HG02610 (cell line): ENCODE data around the gene COLGALT1.
"Not testable (repeated sequence)": the region's sequence is repeated elsewhere in the genome, so short reads cannot be mapped to it uniquely, and the experiment has no call there.

Experiments
- ATAC-seq: cut with Tn5 transposase; IDR thresholded peaks from one replicate; pipeline ENCODE4 v1.9.1; 2021; ENCODE audit warnings: mild to moderate bottlenecking, moderate library complexity; ENCODE audit not compliant: unreplicated experiment

The COLGALT1 gene

GRCh38 chr19:17555480-17555928 is at the start of gene COLGALT1:
COLGALT1 (plus strand) TSS chr19:17555649; CDS start chr19:17555714, 65 bp downstream.
- peak; percentile 89 for ATAC-seq

DNA sequence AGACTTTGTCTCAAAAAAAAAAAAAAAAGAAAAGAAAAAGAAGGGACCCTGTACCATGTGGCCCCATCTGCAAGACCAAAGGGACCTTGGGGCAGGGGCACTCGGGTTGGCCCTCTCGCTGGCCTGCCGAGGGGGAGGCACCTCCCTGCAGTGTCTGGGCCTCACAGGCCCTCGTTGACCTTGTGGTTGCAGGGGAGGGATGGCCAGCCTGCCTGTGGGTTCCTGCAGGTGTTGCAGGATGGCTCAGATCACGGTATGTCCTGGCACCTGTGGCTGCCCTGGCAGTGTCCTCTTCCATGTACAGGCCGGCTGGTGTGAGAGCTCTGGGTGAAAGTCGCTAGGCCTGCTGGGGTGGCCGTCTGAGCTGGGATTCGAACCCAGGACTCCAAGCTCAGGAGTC is 48.7 kb upstream of the COLGALT1 start:
- ATAC-seq: no peak

GRCh38 chr19:17508558-17508933 is 46.9 kb upstream of the COLGALT1 start:
- not testable (repeated sequence) for ATAC-seq

DNA sequence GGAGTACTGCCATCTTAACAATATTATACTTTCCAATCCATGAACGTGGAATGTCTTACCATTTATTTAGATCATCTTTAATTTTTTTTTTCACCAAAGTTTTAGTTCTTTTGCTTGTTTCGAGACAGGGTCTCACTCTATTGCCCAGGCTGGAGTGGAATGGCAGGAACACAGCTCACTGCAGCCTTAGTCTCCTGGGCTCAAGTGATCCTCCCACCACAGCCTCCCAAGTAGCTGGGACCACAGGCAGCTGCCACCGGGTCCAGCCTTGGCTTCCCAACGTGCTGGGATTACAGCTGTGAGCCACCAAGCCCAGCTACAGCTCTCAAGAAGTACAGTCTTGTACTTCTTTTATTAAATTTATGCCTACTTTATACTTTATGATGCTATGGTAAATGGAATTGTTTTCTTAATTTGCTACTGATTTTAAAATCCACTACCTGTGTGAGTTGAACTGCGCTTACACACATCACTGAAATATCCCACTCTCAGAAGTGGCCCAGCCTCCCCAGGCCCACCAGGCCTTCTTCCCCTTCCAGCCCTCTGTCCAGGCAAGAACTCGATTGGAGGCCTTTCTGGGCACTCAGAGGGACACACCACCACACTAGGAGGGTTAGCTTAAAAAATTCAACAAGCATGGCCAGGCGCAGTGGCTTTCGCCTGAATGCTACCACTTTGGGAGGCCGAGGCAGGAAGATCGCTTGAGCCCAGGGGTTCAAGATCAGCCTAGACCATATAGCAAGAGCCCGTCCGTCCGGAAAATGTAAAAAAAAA is 45.0 kb upstream of the COLGALT1 start:
- ATAC-seq: no peak

GRCh38 chr19:17511724-17512573 is 43.5 kb upstream of the COLGALT1 start:
- ATAC-seq: peak; percentile 47

GRCh38 chr19:17512574-17512939 is 42.9 kb upstream of the COLGALT1 start:
- ATAC-seq: no peak

GRCh38 chr19:17515408-17516149 is 39.9 kb upstream of the COLGALT1 start:
- ATAC-seq: no peak

GRCh38 chr19:17517898-17518297 is 37.6 kb upstream of the COLGALT1 start:
- no peak for ATAC-seq

DNA sequence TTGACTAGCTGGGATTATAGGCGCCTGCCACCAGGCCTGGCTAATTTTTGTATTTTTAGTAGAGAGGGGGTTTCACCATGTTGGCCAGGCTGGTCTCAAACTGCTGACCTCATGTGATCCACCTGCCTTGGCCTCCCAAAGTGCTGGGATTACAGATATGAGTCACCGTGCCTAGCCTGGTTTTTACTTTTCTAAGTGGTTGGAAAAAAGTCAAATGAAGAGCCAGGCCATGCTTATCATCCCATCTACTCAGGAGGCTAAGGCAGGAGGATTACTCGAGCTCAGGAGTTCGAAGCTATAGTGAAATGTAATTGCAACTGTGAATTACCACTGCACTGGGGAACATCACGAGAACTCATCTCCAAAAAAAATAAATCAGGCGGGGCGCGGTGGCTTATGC is 36.8 kb upstream of the COLGALT1 start:
- not testable (repeated sequence) for ATAC-seq

GRCh38 chr19:17519967-17520366 is 35.5 kb upstream of the COLGALT1 start:
- no peak for ATAC-seq

DNA sequence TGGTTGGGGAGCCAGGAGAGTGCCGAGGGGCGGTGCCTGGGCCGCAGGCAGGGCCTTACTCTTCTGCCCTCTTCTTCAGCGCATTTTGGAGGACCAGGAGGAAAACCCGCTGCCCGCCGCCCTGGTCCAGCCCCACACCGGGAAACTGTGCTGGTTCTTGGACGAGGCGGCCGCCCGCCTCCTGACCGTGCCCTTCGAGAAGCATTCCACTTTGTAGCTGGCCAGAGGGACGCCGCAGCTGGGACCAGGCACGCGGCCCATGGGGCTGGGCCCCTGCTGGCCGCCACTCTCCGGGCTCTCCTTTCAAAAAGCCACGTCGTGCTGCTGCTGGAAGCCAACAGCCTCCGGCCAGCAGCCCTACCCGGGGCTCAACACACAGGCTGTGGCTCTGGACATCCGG is 34.6 kb upstream of the COLGALT1 start:
- no peak for ATAC-seq

GRCh38 chr19:17522988-17523872 is 32.2 kb upstream of the COLGALT1 start:
- ATAC-seq: peak; percentile 82

DNA sequence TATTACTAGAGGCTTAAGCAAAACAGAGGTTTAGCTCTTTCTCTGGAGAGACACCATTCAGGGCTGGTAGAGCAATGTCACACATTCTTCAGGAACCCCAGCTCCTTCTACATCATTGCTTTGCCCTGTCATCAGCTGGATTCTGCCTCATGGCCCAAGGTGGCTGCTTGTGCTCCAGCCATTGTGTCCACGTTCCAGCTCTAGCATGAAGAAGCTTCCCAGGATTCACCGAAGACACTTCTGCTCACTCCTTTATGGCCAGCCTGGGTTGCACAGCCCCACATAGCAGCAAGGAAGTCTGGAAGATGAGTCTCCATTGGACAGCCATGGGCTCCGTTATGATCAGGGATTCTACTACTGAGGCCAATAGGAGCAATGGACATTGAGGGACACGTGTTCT is 30.8 kb upstream of the COLGALT1 start:
- ATAC-seq: no peak

DNA sequence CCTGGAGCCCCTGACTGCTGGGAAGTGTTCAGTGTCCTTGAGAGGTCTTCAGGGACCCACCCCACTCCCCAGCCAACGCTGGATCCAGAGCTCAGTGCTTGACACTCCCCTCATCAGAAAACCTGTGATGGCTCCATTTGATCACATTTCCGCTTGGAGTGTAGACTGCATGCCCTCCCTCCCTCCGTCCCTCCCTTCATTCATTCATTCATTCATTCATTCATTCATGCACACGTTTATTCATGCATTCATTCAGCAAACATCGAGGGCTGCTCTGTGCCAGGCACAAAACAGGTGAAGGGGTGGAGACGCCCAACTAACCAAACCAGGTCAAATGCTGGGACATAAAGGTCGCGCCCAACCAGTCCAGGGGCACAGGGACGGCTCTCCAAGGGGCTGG is 30.3 kb upstream of the COLGALT1 start:
- ATAC-seq: no peak

DNA sequence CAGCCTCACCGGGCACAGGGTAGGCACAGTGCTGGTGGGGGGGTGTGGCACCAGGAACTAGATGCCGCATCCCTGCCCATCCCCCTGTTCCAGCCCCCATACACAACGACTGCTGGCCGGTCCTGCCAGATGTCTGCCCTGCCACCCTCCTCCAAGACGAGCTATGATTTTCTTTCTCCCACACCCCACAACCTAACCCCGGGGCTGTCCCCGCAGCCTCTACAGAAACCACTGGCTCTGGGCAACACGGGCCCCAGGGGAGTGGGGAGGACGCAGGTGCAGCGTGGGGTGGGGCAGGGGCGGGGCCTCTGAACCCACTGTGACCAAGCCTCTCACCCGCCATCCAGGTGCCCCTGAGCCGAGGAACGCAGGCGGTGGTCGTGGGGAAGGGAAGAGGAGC is 28.5 kb upstream of the COLGALT1 start:
- no peak for ATAC-seq

DNA sequence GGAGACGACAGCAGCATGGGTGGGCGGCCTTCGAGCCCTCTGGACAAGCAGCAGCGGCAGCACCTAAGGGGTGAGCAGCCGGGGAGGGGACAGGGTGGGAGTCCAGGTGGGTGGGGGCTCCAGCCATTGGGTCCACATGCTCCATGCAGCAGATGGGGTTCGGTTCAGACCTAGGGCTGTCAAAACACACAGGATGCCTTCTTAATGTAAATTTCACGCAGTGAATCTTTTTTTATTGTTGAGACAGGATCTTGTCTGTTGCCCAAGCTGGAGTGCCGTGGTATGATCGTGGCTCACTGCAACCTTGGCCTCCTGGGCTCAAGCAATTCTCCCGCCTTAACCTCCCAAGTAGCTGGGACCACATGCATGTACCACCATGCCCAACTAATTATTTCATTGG is 28.1 kb upstream of the COLGALT1 start:
- no peak for ATAC-seq

GRCh38 chr19:17528610-17529009 is 26.8 kb upstream of the COLGALT1 start:
- ATAC-seq: no peak

DNA sequence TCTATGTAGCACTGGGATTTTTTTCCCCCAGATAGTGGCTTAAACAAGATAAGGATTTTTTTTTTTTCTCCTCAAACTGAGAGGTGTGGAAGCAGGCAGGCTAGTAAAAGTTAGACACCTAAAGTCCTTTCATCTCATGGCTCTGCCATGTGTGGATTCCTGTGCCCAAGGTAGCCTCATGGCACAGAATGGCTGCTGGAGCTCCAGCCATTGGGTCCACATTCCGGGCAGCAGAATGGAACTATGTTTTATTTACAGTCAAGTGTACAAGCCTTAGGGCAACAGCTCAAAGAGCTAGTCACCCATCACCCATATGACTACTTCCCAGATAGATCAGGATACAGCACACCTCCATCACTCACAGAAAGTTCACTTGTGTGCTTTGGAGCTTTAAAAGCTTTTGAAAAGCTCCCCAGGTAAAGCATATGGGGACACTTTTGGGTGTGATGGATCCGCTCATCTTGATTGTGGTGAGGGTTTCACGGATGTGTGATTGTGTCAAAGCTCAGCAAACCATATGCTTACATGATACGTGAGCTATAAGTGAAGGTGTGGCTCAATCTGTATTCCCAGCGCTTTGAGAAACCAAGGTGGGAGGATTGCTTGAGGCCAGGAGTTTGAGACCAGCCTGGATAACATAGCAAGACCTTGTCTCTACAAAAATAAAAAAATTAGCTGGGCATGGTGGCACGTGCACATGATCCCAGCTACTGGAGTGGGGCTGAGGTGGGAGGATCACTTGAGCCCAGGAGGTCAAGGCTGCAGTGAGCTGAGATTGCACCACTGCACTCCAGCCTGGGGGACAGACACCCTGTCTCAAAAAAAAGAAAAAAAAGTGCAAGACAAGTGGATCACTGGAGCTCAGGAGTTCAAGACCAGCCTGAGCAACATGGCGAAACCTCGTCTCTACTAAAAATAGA is 25.9 kb upstream of the COLGALT1 start:
- no peak for ATAC-seq

DNA sequence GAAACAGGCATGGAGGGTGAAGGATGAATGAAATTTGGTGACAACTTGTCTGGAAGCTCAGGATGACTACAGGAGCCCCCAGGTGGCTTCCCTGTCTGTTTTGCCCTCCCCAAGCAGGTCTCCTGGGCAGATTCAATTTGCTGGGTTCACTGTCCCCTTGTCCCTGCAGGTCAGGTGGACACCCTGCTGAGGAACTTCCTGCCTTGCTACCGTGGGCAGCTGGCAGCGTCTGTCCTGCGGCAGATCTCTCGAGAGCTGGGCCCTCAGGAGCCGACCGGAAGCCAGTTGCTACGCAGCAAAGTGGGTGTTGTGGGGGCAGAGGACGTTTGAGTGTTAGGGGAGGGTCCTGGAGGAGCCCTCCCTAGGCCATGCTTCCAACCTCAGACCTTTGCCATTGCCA is 24.9 kb upstream of the COLGALT1 start:
- ATAC-seq: no peak
